Measurements from ENCODE around the gene FAM234A. TPM values are rescaled to one million over a fixed set of nuclear protein-coding genes. Genes with fewer than 3 reads are reported as not detected.

FAM234A gene
- total and polyA plus RNA-seq, 2 donors (not counting 1 experiment from before 2014, with no cell fraction given), result 64.8 to 68.5 TPM

DNA sequence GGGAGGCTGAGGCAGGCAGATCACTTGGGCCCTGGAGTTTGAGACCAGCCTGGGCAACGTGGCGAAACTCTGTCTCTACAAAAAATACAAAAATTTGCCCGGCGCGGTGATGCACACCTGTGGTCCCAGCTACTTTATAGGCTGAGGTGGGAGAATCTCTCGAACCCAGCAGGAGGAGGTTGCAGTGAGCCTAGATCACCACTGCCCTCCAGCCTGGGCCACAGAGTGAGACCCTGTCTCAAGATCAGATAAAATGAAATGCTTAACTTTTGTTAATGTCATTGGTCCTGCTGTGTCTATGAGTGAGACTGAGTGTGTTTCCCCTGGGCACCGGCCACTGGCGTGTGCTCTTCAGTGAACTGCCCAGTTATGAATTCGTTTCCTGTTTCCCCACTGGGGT lies 10.5 kb downstream of the FAM234A start:
- no peaks in the 10 kb centered on the region for H4K20me1 ChIP-seq (ENCODE audit: control insufficient read depth, extremely low read depth, insufficient read depth, low read length)

DNA sequence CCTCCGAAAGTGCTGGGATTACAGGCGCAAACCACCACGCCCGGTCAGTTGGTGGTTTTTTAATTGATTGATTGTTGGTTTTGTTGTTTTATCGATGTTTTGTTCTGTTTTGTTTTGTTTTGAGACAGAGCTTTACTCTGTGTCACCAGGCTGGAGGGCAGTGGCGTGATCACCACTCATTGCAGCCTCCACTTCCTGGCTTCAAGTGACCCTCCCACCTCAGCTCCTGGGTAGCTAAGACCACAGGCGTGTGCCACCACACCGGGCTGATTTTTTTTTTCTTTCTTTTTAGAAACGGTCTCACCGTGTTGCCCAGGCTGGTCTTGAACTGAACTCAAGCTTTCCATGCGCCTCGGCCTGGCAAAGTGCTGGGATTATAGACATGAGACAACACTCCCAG lies 12.4 kb downstream of the FAM234A start:
- Histone ChIP-seq H3K36me3 (ENCODE audit: control insufficient read depth, insufficient read depth, low read length) (no peaks in the 10 kb centered on the region), H3K4me1 (ENCODE audit: control insufficient read depth, extremely low read depth, insufficient read depth, low read length) (no peaks in the 10 kb centered on the region), H3K27me3 (ENCODE audit: control insufficient read depth, insufficient read depth, low read length) (no peaks in the 10 kb centered on the region), H3K9me3 (ENCODE audit: control insufficient read depth, insufficient read depth, low read depth, low read length) (no peaks in the 10 kb centered on the region), H3K79me2 (ENCODE audit: control insufficient read depth, insufficient read depth, low read length) (no peaks in the 10 kb centered on the region), H3K4me3 (replicated peaks in 1 of 4; ENCODE audit: control extremely low read depth in 1 of 4, insufficient read depth in 1 of 4, low read depth in 3 of 4, low read length in 4 of 4) (no peak overlapping the region), H3K27ac (ENCODE audit: insufficient read depth, low read length) (no peak overlapping the region), H4K20me1 (ENCODE audit: control insufficient read depth, extremely low read depth, insufficient read depth, low read length) (no peaks in the 10 kb centered on the region), H3K9ac (ENCODE audit: insufficient read depth, low read length) (no peak overlapping the region), H3K4me2 (ENCODE audit: extremely low read depth, insufficient read depth, low read length) (no peak overlapping the region), H2AFZ (ENCODE audit: low read length) (no peak overlapping the region)
- no peak for DNase-seq (ENCODE audit: low read depth in 2 of 2)
- no peak for TF ChIP-seq EZH2 (IDR thresholded peaks at IDR 0.05; ENCODE audit: low read length, missing control alignments)
- TF ChIP-seq CTCF (conservative IDR thresholded peaks at IDR 0.05 in 1 of 2, IDR thresholded peaks at IDR 0.05 in 1 of 2; ENCODE audit: low read depth in 1 of 2, low read length in 2 of 2), result no peak

More for the DNA sequence above, 10.5 kb downstream of the FAM234A start:
- Histone ChIP-seq H3K79me2 (ENCODE audit: control insufficient read depth, insufficient read depth, low read length) (no peaks in the 10 kb centered on the region), H2AFZ (ENCODE audit: low read length) (no peak overlapping the region), H3K4me1 (ENCODE audit: control insufficient read depth, extremely low read depth, insufficient read depth, low read length) (no peaks in the 10 kb centered on the region), H3K9me3 (ENCODE audit: control insufficient read depth, insufficient read depth, low read depth, low read length) (no peaks in the 10 kb centered on the region), H3K4me2 (ENCODE audit: extremely low read depth, insufficient read depth, low read length) (no peak overlapping the region), H3K27me3 (ENCODE audit: control insufficient read depth, insufficient read depth, low read length) (no peaks in the 10 kb centered on the region), H3K36me3 (ENCODE audit: control insufficient read depth, insufficient read depth, low read length) (no peaks in the 10 kb centered on the region), H3K4me3 (replicated peaks in 1 of 4; ENCODE audit: control extremely low read depth in 1 of 4, insufficient read depth in 1 of 4, low read depth in 3 of 4, low read length in 4 of 4) (no peak overlapping the region), H3K27ac (ENCODE audit: insufficient read depth, low read length) (no peak overlapping the region), H3K9ac (ENCODE audit: insufficient read depth, low read length) (no peak overlapping the region)
- no peak for TF ChIP-seq CTCF (conservative IDR thresholded peaks at IDR 0.05 in 1 of 2, IDR thresholded peaks at IDR 0.05 in 1 of 2; ENCODE audit: low read depth in 1 of 2, low read length in 2 of 2)
- no peak for TF ChIP-seq EZH2 (IDR thresholded peaks at IDR 0.05; ENCODE audit: low read length, missing control alignments)
- no peak for DNase-seq (ENCODE audit: low read depth in 2 of 2)

GRCh38 chr16:249431-249830 lies 14.8 kb downstream of the FAM234A start:
- H4K20me1 ChIP-seq (ENCODE audit: control insufficient read depth, extremely low read depth, insufficient read depth, low read length), result no peaks in the 10 kb centered on the region
- no peaks in the 10 kb centered on the region for H3K9me3 ChIP-seq (ENCODE audit: control insufficient read depth, insufficient read depth, low read depth, low read length)
- DNase-seq (ENCODE audit: low read depth in 2 of 2), result no peak
- H3K4me3 ChIP-seq (replicated peaks in 1 of 4; ENCODE audit: control extremely low read depth in 1 of 4, insufficient read depth in 1 of 4, low read depth in 3 of 4, low read length in 4 of 4), result no peak overlapping the region
- H3K27ac ChIP-seq (ENCODE audit: insufficient read depth, low read length), result no peak overlapping the region
- TF ChIP-seq CTCF (conservative IDR thresholded peaks at IDR 0.05 in 1 of 2, IDR thresholded peaks at IDR 0.05 in 1 of 2; ENCODE audit: low read depth in 1 of 2, low read length in 2 of 2) (no peak), EZH2 (IDR thresholded peaks at IDR 0.05; ENCODE audit: low read length, missing control alignments) (no peak)
- no peak overlapping the region for H3K4me2 ChIP-seq (ENCODE audit: extremely low read depth, insufficient read depth, low read length)
- no peak overlapping the region for H2AFZ ChIP-seq (ENCODE audit: low read length)
- no peak overlapping the region for H3K9ac ChIP-seq (ENCODE audit: insufficient read depth, low read length)
- H3K4me1 ChIP-seq (ENCODE audit: control insufficient read depth, extremely low read depth, insufficient read depth, low read length), result no peaks in the 10 kb centered on the region
- H3K79me2 ChIP-seq (ENCODE audit: control insufficient read depth, insufficient read depth, low read length), result no peaks in the 10 kb centered on the region
- H3K27me3 ChIP-seq (ENCODE audit: control insufficient read depth, insufficient read depth, low read length), result no peaks in the 10 kb centered on the region
- peaks cover 2% of the 10 kb centered on the region for H3K36me3 ChIP-seq (ENCODE audit: control insufficient read depth, insufficient read depth, low read length)
